Coronary artery (tissue), 2 donors: ENCODE measurements around the gene GRIN2A.

Experiments
- DNase-seq: peaks from one replicate; pipeline ENCODE4 v3.0.0-alpha.2; 2017; ENCODE audit warnings: low spot score
- H3K27ac ChIP-seq, 2 donors: fragments of 200-600 bp; sonication (generic); one replicate each; pipeline ENCODE4 v1.5.1; 2016 to 2019
- H3K4me3 ChIP-seq: fragments of 200-600 bp; sonication (generic); 2 replicates; pipeline ENCODE4 v1.5.1; 2016; ENCODE audit warnings: mild to moderate bottlenecking, moderate library complexity
- TF ChIP-seq, protein P1 (sequence below): fragments of 200-600 bp; sonication (generic); IDR thresholded peaks from one replicate; pipeline ENCODE4 v1.5.1; 2019; ENCODE audit warnings: antibody characterized with exemption

The GRIN2A gene

DNA sequence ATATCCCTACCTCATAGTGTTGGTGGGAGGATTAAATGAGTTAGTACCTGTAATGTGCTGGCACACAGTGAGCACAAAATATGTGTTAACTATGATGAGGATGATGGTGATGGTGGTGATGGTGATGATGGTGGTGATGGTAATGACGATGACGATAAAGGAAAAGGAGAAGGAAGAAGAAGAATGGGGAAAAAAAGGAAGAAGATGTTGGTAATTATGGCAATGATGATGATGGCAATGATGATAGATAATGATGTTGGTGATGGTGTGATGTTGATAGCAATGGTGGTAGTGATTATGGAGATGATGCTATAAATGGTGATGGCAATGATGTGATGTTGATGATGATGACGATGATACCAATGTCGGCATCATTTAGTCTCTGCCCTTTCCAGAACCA, 270.2 kb downstream of the GRIN2A start:
- no peak for DNase-seq
- TF ChIP-seq, protein P1, sequence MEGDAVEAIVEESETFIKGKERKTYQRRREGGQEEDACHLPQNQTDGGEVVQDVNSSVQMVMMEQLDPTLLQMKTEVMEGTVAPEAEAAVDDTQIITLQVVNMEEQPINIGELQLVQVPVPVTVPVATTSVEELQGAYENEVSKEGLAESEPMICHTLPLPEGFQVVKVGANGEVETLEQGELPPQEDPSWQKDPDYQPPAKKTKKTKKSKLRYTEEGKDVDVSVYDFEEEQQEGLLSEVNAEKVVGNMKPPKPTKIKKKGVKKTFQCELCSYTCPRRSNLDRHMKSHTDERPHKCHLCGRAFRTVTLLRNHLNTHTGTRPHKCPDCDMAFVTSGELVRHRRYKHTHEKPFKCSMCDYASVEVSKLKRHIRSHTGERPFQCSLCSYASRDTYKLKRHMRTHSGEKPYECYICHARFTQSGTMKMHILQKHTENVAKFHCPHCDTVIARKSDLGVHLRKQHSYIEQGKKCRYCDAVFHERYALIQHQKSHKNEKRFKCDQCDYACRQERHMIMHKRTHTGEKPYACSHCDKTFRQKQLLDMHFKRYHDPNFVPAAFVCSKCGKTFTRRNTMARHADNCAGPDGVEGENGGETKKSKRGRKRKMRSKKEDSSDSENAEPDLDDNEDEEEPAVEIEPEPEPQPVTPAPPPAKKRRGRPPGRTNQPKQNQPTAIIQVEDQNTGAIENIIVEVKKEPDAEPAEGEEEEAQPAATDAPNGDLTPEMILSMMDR: no peak
- Histone ChIP-seq H3K27ac (no peak overlapping the region), H3K4me3 (no peak overlapping the region)

DNA sequence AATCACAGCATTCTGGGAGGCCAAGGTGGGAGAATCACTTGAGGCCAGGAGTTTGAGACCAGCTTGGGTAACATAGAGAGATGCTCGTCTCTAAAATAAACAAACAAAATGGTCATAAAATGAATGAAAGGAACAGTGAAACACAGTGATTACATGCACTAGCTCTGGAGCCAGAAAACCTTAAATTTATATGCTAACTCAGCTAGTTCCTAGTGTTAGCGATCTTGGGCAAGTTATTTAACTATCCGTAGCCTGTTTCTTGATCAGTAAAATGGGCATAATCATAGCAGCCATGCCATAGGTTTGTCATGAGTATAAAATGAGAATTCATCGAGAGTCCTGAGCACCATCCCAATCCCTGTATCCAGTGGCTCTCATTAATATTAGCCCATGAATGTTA, 271.0 kb downstream of the GRIN2A start:
- no peak overlapping the region for H3K4me3 ChIP-seq
- DNase-seq: no peak
- TF ChIP-seq, protein P1: no peak
- no peak overlapping the region for H3K27ac ChIP-seq

DNA sequence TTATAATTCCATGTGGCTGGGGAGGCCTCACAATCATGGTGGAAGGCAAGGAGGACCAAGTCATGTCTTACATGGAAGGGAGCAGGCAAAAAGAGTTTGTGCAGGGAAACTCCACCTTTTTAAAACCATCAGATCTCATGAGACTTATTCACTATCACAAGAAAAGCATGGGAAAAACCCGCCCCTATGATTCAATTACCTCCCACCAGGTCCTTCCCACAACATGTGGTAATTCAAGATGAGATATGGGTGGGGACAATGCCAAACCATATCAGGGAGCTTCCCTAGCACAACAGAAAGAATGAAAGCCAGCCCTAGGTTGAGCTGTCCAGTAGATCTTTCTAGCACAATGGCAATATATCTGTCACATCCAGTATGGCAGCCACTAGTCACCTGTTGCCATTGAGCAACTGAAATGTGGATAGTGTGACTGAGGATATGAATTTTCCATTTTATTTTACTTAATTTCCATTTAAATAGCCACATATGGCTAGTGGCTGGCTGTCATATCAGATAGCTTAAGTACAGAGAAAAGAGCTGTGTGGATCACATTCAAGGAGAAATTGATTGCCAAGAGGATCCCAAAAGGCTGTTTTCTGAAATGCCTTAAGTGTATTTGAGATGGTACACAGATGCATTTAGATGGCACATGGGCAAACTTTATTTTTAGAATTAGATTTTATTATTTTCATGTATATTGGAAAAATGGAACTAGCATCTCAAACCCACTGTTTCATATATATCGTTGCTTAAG, 273.0 kb downstream of the GRIN2A start:
- Histone ChIP-seq H3K27ac (no peak overlapping the region), H3K4me3 (no peak overlapping the region)
- TF ChIP-seq, protein P1: no peak
- DNase-seq: no peak

DNA sequence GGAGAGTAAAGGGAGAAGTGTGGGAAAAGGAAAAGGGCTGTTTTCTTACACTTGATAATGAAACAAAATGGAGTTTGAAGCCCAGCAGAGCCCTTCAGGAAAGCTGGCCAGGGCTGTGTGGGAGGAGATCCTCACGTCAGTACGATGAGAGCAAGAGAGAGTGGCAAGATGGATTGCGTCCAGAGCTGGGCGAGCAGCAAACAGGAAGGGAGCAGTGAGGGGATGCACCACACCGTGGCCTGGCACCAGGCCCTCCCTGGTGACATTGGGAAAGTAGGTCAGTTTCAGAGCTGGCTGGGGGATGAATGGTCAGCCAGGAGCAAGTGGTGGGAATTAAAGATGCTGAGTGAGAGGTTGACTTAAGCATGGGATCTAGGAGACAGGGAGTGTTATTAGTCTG, 273.6 kb downstream of the GRIN2A start:
- H3K4me3 ChIP-seq: no peak overlapping the region
- DNase-seq: no peak
- H3K27ac ChIP-seq: no peak overlapping the region
- TF ChIP-seq, protein P1: no peak

DNA sequence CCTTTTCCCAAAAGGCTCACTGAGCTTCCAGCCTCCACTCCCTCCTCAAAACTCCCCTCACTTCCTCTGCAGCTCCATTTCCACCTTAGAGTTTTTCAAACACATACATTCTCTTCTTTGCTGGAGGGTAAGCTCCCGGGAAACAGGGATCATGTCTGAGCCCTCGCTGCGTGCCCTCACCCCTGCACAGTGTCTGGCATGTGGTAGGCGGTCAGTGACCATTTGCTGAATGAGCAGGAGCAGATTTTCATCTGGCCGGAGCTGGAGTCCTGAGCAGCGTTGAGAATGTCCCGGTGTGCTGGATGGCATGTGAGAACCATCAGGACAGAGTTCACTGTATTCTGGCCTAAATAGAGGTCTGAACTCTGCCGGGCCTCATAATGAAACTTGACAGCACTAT, 274.5 kb downstream of the GRIN2A start:
- no peak for DNase-seq
- H3K27ac ChIP-seq: no peak overlapping the region
- no peak overlapping the region for H3K4me3 ChIP-seq
- TF ChIP-seq, protein P1: no peak

DNA sequence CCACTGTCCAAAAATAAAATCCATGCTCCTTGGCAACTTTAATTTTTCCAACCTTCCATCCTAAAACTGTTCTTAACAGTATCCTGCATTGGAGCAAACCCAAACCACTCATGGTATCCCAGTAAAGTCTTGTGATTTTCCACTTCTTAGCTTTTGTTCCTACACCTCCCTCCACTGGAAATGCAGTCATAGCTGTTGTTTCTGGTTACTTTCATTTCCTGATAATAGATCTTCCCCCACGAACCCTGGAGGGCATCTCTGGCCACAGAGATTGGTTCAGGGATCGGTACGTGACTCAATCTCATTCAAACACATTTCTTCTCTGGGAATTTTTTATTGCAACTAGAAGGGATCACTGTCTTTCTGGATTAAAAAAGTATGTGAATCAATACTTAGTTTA, 276.0 kb downstream of the GRIN2A start:
- H3K4me3 ChIP-seq: no peak overlapping the region
- DNase-seq: no peak
- no peak overlapping the region for H3K27ac ChIP-seq

DNA sequence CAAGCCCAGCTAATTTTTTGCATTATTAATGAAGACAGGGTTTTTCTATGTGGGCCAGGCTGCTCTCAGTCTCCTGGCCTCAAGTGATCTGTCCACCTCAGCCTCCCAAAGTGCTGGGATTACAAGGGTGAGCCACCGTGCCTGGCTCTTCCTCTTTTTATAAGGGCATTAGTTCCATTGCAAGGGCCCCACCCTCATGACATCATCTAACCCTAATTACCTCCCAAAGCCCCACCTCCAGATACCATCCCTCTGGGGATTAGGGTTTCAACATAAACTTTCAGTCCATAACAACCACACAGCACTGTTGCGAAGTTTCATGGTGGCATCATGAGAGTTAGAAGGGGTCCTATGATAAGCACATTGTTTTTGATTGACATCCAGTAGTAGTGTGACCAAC, 277.7 kb downstream of the GRIN2A start:
- no peak for DNase-seq
- Histone ChIP-seq H3K4me3 (no peak overlapping the region), H3K27ac (no peak overlapping the region)
- TF ChIP-seq, protein P1: no peak

More for the DNA sequence above, 276.0 kb downstream of the GRIN2A start:
- TF ChIP-seq, protein P1: no peak
